ENCODE measurements around the gene F8A3. TPM values are rescaled to one million over a fixed set of nuclear protein-coding genes. Genes with fewer than 3 reads are reported as not detected.

F8A3 gene
- 15.6 TPM in 1 of 2 replicates, not detected in the other for total RNA-seq

DNA sequence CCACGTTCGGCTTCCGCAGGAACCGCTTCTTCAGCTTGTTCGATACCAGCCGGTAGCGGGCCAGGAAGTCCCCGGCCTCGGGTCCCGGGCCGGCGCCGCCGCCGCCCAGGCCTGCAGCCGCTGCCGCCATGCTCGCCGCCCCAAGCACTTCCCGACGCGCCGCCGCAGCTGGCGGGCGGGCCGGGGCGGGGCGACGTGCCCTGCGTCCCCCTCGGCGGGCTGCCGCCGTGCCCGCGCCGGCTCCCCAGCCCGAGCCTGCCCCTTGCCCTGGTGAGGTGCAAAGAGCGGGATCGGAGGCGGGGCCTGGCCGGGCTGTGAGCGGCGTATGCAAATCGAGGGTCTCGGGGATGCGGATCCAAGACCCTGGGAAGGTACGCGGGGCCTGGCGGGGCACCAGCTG is at the start of gene F8A3:
F8A3 (minus strand) TSS at position 150 of the 400 bp plus-strand sequence; CDS start at position 130, 20 bp downstream.

Other genes with a start within 250 kb of the F8A3 start
- gene VBP1, start 242.2 kb downstream of the F8A3 start, total RNA-seq: 13.2 and 36.7 TPM in 2 replicates
- gene RAB39B, start 194.1 kb downstream of the F8A3 start, total RNA-seq: 0.13 TPM in 1 of 2 replicates, not detected in the other
- gene CLIC2, start 124.0 kb downstream of the F8A3 start, total RNA-seq: not detected in 2 replicates
- not detected in 2 replicates for gene F8A2, start 76.5 kb downstream of the F8A3 start, total RNA-seq
- 0.16 and 0.25 TPM in 2 replicates for gene SPRY3, start 154.0 kb upstream of the F8A3 start, total RNA-seq
- gene TMLHE, start 154.3 kb upstream of the F8A3 start, total RNA-seq: 4.9 and 10.8 TPM in 2 replicates